NCI-H2196 treated with DMSO at 0.1 percent for 48 hours (cell line): ENCODE measurements around the gene PAIP2B.
A peak's percentile ranks its signal among the peaks of the same experiment; 100 is the strongest.
"Not testable (repeated sequence)": the region's sequence is repeated elsewhere in the genome, so short reads cannot be mapped to it uniquely, and the experiment has no call there.

Experiments
- DNase-seq: peaks from one replicate; lab custom pipeline; 2025; ENCODE audit not compliant: unreplicated experiment; lab: John Stamatoyannopoulos, UW

PAIP2B gene, protein sequence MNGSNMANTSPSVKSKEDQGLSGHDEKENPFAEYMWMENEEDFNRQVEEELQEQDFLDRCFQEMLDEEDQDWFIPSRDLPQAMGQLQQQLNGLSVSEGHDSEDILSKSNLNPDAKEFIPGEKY

DNA sequence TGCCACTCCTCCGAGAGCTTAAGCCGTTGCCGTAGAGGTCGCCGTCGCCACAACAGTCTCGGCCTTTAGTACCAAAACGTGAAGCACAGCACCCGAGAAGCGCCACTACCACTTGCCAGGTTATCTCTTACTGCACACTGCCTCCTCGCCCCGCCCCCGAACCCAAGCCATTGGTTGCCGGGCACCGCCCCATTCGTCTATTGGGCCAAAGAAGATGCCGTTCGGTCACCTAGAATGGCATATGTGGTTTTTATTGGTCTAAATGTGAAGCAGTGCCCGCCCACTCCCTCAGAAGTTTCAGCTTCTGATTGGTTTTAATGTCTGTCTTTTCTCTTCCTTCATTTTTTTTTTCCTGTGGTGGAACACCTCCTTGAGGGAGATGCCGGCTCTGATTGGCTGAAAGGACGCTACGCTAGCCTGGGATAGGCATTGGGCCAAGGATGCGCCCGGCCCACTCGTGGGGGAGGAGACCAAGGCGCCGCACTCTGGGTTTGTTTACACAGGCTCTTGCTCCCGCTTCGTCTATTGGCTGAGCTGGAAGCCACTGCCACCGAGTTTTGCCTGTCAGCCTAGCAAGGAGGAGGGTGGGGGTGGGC, at the start of gene PAIP2B:
TSS of gene PAIP2B (minus strand) at position 139 of the 596 bp plus-strand sequence. CDS start 24,514 bp downstream, outside the sequence.
- DNase-seq, result peak; percentile 86

DNA sequence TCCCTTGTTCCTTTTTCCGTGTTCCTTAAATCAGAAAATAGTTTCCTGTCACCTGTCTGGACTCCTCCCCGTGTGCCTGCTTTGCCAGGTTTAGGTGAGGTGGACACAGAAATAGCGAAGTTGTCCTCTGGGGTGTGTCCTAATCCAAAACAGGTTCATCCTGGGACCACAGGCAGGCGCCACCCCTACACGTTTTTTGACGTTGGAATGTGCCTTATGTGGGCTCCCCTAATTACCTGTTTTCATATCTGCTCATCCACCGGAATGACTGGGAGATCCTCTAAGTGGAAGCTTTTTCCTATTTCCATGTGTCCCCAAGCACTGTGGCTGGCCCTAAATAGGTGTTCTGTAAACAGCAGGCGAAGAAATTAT, 49.0 kb upstream of the PAIP2B start:
- no peak for DNase-seq

DNA sequence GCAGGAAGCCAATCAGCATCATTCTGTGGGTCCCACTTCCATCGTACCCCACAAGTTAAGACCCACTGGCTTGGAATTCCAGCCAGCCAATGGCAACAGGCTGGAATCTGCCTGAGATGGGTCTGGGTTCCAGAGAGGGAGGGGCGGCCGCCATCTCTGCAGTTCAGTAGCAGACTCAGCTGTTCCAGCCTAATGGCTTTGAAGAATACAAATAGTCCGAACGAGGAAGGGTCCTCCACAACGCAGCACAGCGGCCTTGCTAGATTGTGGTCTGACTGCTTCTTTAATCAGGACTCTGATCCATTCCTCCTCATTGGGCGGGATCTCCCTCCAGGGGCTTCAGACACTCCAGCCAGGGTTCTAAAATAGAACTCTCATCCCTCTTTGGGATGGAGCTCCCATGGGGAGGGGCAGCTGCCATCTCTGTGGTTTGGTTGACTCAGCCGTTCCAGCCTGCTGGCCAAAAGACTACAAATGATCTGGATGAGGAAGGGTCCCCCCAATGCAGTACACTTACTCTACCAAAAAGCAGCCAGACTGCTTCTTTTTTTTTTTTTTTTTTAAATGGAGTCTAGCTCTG, 42.7 kb upstream of the PAIP2B start:
- DNase-seq, result no peak

DNA sequence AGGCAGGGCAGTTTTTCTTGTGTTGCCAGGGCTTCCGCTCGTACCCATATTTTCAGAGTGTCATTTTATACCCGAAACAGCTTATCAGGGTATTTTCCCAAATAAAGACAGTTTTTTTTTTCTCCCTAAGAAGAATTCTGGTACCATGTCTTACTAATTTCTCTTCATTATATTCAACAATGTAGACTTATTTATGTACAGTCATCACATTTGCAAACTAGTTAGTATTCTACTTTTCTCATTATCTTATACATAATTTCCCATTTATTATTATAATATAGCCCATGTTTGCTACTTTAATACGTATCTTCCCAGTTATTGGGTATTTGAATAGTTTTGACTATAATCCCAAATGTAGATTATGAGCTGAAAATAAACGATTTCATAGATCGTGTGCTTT, 36.5 kb upstream of the PAIP2B start:
- DNase-seq, result no peak

DNA sequence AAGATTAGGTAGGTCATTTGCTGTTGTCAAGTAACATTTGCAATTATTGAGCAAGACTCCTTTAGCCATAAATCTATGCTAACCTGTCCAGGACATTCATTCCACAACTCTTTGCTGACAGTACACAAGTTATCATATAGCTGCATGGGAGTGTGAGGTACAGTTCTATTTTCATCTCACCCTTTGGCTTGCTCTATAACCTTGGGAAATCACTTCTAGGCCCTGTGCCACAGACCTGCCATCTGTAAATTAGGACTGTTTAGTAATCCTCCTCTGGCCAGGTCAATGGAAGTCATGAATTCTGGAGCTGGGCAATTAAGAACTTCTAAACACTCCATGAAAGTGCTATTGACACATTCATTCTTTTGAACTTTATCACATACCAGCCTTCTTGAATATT, 34.6 kb upstream of the PAIP2B start:
- DNase-seq, result no peak

DNA sequence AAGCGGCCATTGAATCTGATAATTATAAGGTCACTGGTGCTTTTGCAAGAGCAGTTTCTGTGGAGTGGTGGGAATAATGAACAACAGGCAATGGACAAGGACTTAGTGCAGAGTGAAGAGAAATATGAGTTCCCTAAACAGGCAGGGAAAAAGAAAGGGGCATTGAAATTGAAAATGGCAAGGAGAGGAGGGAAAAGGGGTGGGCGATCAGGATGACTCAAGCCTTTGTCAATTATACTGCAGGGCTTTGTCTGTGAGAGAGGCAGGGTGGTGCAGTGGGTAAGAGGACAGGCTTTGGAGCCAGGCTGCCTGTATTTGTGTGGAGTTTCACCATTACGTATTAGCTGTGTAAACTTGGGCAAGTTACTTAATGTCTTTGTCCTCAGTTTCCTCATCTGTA, 29.5 kb upstream of the PAIP2B start:
- DNase-seq, result no peak

DNA sequence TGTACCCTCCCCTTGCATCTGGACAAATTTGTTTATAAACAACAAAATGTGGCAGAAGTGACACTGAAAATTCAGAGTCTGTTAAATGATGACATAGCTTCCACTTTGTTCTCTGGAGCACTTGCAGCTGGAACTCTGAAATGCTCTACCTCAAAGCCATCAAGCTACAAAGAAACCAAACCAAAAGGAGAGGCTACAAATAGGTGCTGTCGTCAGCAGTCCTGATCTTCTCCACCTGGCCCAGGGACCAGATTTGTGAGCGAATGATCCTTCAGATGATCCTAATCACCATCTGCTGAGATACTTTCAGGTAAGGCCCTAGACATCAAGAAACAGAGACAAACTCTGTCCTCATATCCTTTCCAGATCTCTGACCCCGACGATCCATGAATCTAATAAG, 27.9 kb upstream of the PAIP2B start:
- DNase-seq, result no peak

DNA sequence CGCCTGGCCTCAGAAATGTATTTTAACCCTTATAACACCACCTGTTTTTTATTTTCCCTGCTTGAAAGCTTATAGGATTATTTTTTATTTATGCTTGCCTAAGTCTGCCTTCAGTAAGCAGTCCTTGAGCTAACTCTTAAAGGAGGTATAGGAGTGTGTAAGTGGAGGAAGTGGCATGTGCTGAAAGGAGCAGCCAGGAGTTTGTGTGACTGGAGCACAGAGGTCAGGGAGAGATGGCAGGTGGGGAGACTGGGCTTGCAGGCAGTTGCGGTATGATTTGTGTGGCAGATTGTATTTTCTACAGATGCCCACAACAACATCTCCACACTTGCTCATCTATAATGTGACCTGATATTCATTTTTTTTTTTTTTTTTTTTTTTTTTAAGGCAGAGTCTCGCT, 27.2 kb upstream of the PAIP2B start:
- no peak for DNase-seq

DNA sequence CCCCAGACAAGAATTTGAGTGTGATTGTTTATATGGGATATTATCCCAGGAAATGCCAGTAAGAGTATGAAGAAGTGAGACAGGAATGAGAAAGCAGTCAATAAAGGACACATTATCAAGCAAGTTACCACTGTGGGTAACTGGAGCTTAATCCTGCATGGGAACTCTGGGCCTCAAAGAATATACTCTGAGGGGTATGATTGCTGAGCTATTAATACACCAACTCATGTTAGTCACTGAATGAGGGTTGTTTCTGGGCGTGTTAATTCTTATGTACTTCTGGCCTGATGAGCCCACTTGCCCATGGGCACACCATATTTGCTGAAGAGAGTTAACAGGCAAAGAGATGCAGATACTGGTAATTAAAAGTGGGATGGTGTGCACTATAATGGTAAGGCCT, 26.6 kb upstream of the PAIP2B start:
- no peak for DNase-seq

DNA sequence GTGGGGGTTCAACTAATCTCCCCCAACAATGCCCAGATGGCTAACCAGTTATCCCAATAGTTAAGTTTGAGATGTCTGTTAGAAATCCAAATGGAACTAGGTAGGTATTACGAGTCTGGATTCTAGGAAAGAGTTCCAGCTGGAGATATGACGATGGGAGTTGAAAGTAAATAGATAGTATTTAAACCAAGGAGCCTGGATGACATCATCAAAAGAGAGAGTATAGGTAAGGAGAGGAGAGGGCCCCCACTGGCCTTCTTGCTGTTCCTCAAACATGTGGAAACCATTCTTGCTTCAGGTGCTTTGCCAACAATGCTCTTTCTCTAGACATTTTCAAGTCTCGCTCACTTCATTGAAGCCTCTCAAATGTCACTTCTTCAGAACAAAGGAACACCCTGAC, 26.0 kb upstream of the PAIP2B start:
- DNase-seq, result no peak

DNA sequence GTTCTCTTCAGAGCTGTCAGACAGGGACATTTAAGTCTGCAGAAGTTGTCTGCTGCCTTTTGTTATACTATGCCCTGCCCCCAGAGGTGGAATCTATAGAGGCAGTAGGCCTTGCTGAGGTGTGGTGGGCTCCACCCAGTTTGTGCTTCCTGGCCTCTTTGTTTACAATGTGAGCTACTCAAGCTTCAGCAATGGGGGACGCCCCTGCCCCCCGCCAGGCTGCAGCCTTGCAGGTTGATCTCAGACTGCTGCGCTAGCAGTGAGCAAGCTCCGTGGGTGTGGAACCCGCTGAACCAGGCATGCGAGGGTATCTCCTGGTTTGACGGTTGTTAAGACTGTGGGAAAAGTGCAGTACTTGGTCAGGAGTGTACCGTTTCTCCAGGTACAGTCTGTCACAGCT, 24.0 kb upstream of the PAIP2B start:
- DNase-seq, result no peak

DNA sequence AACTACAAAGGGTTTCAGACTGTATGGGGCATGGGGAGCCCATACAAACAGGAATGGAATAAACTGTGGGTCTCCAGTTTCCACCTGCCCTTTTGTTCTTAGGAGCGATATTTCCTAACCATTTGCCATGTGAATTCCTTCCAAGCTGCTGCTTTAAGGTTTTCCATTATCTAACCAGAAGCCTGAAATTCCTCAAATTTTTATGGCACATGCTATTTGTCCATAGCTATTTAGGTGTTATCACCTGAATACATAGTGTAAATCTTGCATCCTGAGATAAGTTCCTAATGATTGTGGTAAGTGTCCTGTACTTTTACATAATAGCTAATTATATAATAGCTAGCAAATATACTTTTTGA, 17.4 kb upstream of the PAIP2B start:
- DNase-seq, result no peak

DNA sequence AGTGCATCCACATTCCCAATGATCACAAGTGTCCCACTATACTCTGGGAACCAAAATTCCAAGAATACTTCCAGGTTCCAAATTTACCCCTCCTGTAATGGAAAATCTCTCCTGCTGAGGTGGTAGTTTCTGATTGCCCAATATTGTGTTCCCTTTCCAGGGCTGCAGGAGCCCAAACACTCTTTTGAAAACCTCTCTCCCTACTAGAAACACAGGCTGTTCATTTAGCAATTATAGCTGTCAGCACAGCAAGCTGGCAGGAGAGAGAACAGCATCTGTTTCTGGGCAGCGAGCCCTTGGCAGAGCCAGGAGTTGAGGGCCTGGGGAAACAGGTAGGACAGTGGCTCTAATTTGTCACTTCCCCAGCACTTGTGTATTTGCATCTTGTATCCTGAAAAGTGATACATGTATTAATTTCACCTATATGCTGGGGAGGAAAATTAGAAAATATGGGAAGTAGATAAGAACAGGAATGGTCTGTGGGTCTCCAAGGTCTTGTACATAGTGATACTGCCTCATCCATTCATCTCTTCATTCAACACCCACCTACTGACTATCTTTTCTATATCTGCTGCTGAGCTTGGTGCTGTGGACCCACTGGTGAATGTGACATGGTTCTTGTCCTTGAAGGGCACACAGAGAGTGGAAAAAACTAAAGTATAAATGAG, 16.9 kb upstream of the PAIP2B start:
- DNase-seq, result no peak

DNA sequence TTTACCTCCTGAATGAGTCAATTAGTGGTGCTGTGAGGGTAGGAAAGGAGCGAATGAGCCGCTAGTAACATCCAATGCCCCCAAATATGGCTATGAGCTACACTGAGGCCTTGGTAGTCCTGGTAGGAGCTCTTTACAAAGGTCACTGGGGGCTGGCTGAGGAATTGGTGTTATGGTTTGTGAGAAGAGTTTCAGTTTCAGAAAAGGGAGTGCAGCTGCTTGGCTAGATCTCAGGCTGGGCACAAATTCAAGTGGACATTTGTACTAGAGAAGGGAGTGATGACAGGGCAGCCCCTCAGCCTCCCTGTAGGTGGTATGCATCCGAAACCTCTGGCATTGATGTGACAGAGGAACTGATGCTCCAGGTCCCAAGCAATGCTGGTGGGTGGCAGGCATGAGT, 13.9 kb upstream of the PAIP2B start:
- DNase-seq, result no peak

DNA sequence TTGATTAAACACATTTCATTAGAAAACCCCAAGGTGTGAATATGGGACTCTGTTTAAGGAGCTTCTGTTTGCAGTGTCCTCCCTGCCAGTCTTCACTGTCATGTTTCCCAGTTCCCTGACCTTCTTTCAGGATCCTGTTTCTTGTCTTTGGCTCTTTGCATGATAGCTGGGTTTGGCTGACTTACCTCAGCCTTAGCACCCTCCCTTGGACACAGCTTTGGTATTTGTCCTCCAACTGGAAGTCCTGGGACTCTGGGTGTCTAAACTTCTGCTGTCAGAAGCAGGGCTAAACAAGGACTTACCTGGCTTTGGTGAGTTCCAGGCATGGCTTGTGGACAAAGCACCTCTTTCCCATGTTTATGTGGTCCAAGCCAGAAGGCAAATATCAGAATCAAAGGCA, 11.2 kb upstream of the PAIP2B start:
- no peak for DNase-seq

DNA sequence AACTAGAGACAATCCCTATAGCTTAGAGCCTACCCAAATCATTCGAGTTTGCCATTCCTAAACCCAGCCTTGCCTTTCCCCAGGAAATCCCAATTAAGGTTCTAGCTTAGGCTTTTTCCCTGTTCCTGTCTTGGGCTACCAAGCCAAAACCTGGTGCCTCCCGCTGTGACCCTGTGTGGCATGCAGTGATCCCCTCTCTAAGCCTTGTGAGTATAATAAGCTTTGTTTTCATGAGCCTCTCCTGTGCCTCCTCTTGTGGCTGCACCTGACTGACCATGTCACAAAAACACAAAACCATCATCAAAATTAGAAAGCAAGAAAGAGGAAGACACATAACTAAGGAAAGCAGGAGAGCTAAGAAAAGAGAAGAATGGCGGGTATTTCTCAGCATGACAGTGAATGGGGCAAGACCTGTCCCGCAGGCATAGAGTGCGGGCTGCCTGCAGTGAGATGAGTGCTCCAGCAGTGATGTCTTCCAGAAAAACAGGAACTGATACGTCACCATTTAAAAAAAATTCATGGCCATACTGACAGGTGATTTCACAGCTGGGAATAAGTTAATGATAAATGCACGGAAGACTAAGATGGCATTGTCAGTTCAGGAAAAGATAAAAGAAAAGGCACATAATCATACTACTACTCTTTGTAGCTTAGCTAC, 9.2 kb upstream of the PAIP2B start:
- DNase-seq, result no peak

DNA sequence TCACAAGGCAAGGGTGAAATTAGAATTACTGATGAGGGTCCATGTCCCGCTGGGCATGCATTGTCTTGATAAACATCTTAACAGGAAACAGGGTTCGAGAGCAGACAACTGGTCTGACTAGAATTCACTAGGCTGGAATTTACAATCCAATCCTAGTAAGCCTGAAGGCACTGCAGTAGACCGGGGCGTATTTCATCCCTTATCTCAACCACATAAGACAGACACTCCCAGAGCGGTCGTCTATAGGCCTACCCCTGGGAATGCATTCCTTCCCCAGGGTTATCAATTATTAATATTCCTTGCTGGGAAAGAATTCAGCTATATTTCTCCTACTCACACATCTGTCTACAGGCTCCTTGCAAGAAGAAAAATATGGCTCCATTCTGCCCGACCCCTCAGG, 6.2 kb upstream of the PAIP2B start:
- DNase-seq, result not testable (repeated sequence)

DNA sequence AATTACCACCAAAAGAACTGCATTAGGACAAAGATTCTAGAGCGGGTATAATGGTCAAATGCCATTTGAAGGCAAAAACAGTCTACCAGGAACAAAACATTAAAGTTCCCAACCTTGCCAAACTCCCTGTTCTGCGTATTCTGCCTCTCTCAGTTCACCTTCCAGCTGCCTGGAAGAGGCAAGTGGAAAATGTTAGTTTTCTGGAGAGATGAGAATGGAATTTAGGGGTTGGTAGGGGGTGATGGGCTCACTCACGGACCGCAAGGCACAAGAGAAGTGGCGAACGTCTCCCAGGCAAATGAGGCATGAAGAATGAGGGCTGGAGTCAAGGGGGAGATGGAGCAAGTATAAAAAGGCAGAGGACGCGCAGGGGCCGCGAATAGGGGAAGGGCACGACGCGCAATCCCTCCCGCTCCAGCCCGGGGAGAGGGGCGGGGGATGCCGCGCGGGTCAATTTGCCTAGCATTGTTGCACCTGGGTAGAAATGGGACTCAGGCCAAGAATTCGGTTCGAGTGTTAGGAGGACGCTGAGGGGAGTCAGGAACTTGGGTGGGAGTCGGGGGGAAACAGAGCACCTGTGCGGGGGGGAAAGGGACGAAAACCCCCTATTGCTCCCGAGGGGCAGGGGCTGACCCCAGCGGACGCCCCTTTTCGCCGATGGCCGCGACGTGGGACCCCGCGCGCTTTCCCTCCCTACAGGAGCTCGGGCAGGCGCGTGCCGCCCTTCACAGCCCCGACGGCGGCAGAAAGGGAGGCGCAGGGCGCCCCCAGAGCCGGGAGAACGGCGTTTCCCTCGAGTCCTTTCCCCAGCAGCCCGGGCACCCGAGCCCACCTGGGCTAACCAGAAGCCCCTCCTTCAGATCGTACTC, 573 bp downstream of the PAIP2B start:
- no peak for DNase-seq

DNA sequence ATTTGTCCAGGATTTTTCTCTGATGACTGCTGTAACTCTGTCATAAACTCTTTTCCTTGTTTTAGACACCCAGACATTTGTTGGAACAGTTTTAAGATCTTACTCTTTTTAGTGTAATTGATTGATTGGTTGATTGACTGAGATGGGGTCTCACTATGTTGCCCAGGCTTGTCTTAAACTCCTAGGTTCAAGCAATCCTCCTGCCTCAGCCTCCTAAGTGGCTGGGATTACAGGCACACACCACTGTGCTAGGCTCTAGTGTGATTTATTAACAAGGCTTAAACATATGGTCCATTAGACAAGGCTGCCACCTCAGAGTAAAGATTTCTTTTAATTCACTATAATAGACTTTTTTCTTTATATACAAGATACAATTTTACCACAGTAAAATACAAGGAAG, 2.0 kb downstream of the PAIP2B start:
- no peak for DNase-seq

DNA sequence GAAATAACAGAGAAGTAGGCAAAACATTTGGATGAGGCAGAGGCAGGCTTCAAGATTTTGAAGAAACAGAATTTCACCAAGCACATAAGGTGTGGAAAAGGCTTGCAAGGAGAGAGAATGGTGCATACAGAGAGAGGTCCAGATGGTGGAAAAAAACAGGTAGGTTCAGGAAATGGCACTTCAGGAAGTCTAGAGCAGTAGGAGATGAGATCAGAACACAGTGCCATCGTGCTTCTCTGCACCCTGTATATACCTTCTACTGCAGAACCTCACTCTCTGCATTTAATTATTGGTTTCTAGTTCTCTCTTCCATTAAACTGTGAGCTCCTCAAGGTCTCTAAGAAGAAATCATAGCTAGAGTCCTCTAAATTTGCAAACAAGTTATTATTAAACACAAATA, 2.4 kb downstream of the PAIP2B start:
- no peak for DNase-seq

DNA sequence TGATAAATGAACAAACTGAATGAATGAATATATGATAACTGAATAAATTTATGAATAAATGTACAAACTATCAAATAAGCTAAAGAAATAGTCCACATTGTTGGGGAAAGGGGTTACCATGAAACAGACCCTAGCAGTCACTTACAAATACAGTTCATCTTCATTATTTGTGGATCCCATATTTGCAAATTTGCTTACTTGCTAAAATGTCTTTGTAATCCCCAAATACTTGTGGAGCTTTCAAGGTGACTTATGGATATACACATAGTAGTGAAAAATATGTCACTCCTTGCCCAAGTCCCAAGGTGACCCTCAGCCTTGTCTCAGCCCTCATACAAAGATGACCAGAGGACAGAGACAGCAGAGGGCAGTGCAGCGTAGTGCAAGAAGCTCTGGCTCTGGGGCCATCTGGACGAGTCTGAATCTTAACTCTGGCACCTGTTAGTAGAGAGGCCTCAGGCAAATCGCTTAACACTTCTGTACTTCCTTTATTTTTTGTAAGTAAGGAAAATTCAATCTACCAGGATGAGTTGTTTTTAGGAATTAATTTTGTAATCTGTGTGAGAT, 3.1 kb downstream of the PAIP2B start:
- DNase-seq, result peak; percentile 53
